Ovary (tissue), 3 donors: ENCODE measurements around the gene MYO9A.
"Not testable (repeated sequence)": the region's sequence is repeated elsewhere in the genome, so short reads cannot be mapped to it uniquely, and the experiment has no call there.

Experiments
- EP300 ChIP-seq: sonication (generic); formaldehyde crosslinking; IDR thresholded peaks from one replicate; pipeline ENCODE4 v1.6.1; 2017; ENCODE audit warnings: antibody characterized with exemption
- POLR2A ChIP-seq: fragments of 450-650 bp; IDR thresholded peaks from one replicate; pipeline ENCODE4 v1.6.1; 2017; ENCODE audit warnings: antibody characterized with exemption, mild to moderate bottlenecking, moderate library complexity
- TF ChIP-seq, protein P1 (sequence below), 3 donors: fragments of 450-650 bp in 2 of 3; fragments of 200-600 bp in 1 of 3; IDR thresholded peaks; one replicate each; pipeline versions ENCODE4 v1.5.1 to v1.8.0; 2016 to 2022; ENCODE audit warnings: antibody characterized with exemption in 3 of 3, mild to moderate bottlenecking in 1 of 3
- donor health status: DM: no; HTN: no; CAD: no.

DNA sequence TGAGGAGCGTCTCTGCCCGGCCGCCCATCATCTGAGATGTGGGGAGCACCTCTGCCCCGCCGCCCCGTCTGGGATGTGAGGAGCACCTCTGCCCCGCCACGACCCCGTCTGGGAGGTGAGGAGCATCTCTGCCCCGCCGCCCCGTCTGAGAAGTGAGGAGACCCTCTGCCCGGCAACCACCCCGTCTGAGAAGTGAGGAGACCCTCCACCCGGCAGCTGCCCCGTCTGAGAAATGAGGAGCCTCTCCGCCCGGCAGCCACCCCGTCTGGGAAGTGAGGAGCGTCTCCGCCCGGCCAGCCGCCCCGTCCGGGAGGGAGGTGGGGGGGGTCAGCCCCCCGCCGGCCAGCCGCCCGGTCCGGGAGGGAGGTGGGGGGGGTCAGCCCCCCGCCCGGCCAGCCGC lies 17.4 kb downstream of the MYO9A start:
- TF ChIP-seq, protein P1, sequence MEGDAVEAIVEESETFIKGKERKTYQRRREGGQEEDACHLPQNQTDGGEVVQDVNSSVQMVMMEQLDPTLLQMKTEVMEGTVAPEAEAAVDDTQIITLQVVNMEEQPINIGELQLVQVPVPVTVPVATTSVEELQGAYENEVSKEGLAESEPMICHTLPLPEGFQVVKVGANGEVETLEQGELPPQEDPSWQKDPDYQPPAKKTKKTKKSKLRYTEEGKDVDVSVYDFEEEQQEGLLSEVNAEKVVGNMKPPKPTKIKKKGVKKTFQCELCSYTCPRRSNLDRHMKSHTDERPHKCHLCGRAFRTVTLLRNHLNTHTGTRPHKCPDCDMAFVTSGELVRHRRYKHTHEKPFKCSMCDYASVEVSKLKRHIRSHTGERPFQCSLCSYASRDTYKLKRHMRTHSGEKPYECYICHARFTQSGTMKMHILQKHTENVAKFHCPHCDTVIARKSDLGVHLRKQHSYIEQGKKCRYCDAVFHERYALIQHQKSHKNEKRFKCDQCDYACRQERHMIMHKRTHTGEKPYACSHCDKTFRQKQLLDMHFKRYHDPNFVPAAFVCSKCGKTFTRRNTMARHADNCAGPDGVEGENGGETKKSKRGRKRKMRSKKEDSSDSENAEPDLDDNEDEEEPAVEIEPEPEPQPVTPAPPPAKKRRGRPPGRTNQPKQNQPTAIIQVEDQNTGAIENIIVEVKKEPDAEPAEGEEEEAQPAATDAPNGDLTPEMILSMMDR (IDR thresholded peaks at IDR 0.05) = not testable (repeated sequence)
- TF ChIP-seq POLR2A, EP300: not testable (repeated sequence)
